Uterus (tissue), 4 donors: Measurements from ENCODE around the gene DSC3. TPM values are rescaled to one million over a fixed set of nuclear protein-coding genes. Genes with fewer than 3 reads are reported as not detected.

Source experiments
- DNase-seq, 2 donors: peaks; one replicate each; pipeline ENCODE4 v3.0.0-alpha.2; 2019 to 2020
- H3K27ac ChIP-seq, 2 donors: fragments of 200-600 bp; sonication (generic); 1 replicate in 1 of 2; 2 replicates in 1 of 2; pipeline ENCODE4 v1.5.1; 2016 to 2018
- H3K27me3 ChIP-seq, 2 donors: fragments of 200-600 bp; sonication (generic); one replicate each; pipeline ENCODE4 v1.5.1; 2018 to 2019; ENCODE audit warnings: control low read depth in 1 of 2
- H3K36me3 ChIP-seq, 2 donors: fragments of 200-600 bp; sonication (generic); one replicate each; pipeline ENCODE4 v1.5.1; 2019; ENCODE audit warnings: control low read depth in 1 of 2
- H3K4me1 ChIP-seq, 2 donors: fragments of 200-600 bp; sonication (generic); one replicate each; pipeline ENCODE4 v1.5.1; 2018 to 2019; ENCODE audit warnings: control low read depth in 1 of 2
- H3K4me3 ChIP-seq, 2 donors: fragments of 200-600 bp; sonication (generic); 1 replicate in 1 of 2; 2 replicates in 1 of 2; pipeline ENCODE4 v1.5.1; 2018 to 2019; ENCODE audit warnings: mild to moderate bottlenecking in 1 of 2
- H3K9me3 ChIP-seq, 2 donors: fragments of 200-600 bp; sonication (generic); one replicate each; pipeline ENCODE4 v1.5.1; 2019; ENCODE audit warnings: control low read depth in 1 of 2
- CTCF ChIP-seq, 4 experiments: fragments of 200-600 bp in 2 of 4; fragments of 450-650 bp in 2 of 4; sonication (generic) in 2 of 4; IDR thresholded peaks; one replicate each; pipeline ENCODE4 v1.5.1; 2016 to 2019; ENCODE audit warnings: antibody characterized with exemption in 4 of 4, mild to moderate bottlenecking in 2 of 4, moderate library complexity in 1 of 4
- POLR2A ChIP-seq, 2 donors: fragments of 450-650 bp; IDR thresholded peaks; one replicate each; pipeline ENCODE4 v1.6.1; 2016; ENCODE audit warnings: antibody characterized with exemption in 2 of 2, mild to moderate bottlenecking in 1 of 2, moderate library complexity in 1 of 2
- intact Hi-C: fragments of 100-400 bp; cut with DNase I; formaldehyde crosslinking; loops from one replicate; pipeline ENCODE4 v1.15.1; 2023; ENCODE audit warnings: low total_unique reads
- total RNA-seq, 4 donors: library from RNA; depleted of rRNA in 3 of 4; stranded (reverse); fragments of >200 nt in 3 of 4; gene quantifications; one replicate each; pipeline versions ENCODE4 v1.1.0 to v1.2.4, GENCODE V29; 2014 to 2023
- donor health status: DM: yes; HTN: yes; CAD: no.

DSC3 gene
- total RNA-seq, 4 donors from 2014 or later: 1.3 to 15.7 TPM; not detected in 2

- Histone ChIP-seq H3K4me3 (no peak overlapping the region), H3K36me3 (no peaks in the 10 kb centered on the region), H3K27me3 (no peaks in the 10 kb centered on the region), H3K27ac (no peak overlapping the region), H3K4me1 (no peaks in the 10 kb centered on the region), H3K9me3 (no peaks in the 10 kb centered on the region)
- intact Hi-C loops: no loop called here
- DNase-seq: no peak
- TF ChIP-seq POLR2A (IDR thresholded peaks at IDR 0.05) (no peak), CTCF (IDR thresholded peaks at IDR 0.05) (peak in 3 of 4 experiments; percentile 22 to 48 (median 24))
Measured at GRCh38 chr18:30971338-30971956, 71.1 kb downstream of the DSC3 start.

- no peaks in the 10 kb centered on the region for H3K4me1 ChIP-seq
- H3K9me3 ChIP-seq: no peaks in the 10 kb centered on the region
- intact Hi-C loops: no loop called here
- H3K36me3 ChIP-seq: no peaks in the 10 kb centered on the region
- DNase-seq: no peak
- H3K27me3 ChIP-seq: no peaks in the 10 kb centered on the region
- no peak overlapping the region for H3K27ac ChIP-seq
- TF ChIP-seq CTCF (IDR thresholded peaks at IDR 0.05) (no peak), POLR2A (IDR thresholded peaks at IDR 0.05) (no peak)
- H3K4me3 ChIP-seq: no peak overlapping the region
Measured at GRCh38 chr18:30970196-30970816, 72.2 kb downstream of the DSC3 start.

- H3K4me1 ChIP-seq: no peaks in the 10 kb centered on the region
- no peak overlapping the region for H3K27ac ChIP-seq
- intact Hi-C loops: no loop called here
- DNase-seq: no peak
- H3K9me3 ChIP-seq: no peaks in the 10 kb centered on the region
- H3K36me3 ChIP-seq: no peaks in the 10 kb centered on the region
- no peak overlapping the region for H3K4me3 ChIP-seq
- H3K27me3 ChIP-seq: no peaks in the 10 kb centered on the region
- TF ChIP-seq POLR2A (IDR thresholded peaks at IDR 0.05): no peak
- TF ChIP-seq CTCF (IDR thresholded peaks at IDR 0.05): no peak
Measured at GRCh38 chr18:30969670-30970170, 72.8 kb downstream of the DSC3 start.

- H3K9me3 ChIP-seq: no peaks in the 10 kb centered on the region
- H3K27ac ChIP-seq: no peak overlapping the region
- no peaks in the 10 kb centered on the region for H3K36me3 ChIP-seq
- no peaks in the 10 kb centered on the region for H3K4me1 ChIP-seq
- H3K4me3 ChIP-seq: no peak overlapping the region
- intact Hi-C loops: no loop called here
- TF ChIP-seq POLR2A (IDR thresholded peaks at IDR 0.05) (no peak), CTCF (IDR thresholded peaks at IDR 0.05) (no peak)
- no peak for DNase-seq
- H3K27me3 ChIP-seq: no peaks in the 10 kb centered on the region
Measured at GRCh38 chr18:30967701-30968100, 74.8 kb downstream of the DSC3 start.

GRCh38 chr18:30965237-30965636 is 77.3 kb downstream of the DSC3 start:
- TF ChIP-seq POLR2A (IDR thresholded peaks at IDR 0.05) (no peak), CTCF (IDR thresholded peaks at IDR 0.05) (no peak)
- Histone ChIP-seq H3K27ac (no peak overlapping the region), H3K4me3 (no peak overlapping the region), H3K36me3 (no peaks in the 10 kb centered on the region), H3K27me3 (no peaks in the 10 kb centered on the region), H3K4me1 (no peaks in the 10 kb centered on the region), H3K9me3 (no peaks in the 10 kb centered on the region)
- DNase-seq: no peak
- intact Hi-C loops: no loop called here
